Kidney (tissue), 14 donors: ENCODE data around the gene SBF2. TPM values are rescaled to one million over a fixed set of nuclear protein-coding genes. Genes with fewer than 3 reads are reported as not detected.

Experiments
- DNase-seq, 5 donors: peaks; one replicate each; pipeline ENCODE4 v3.0.0-alpha.2; 2013 to 2020
- FAIRE-seq: peaks from 2 replicates; lab custom pipeline; 2012; peaks lifted over from hg19 to GRCh38; lab: Jason Lieb, UNC
- H3K27ac ChIP-seq, 2 donors: one replicate each; pipeline ENCODE4 v1.7.0; 2013; ENCODE audit warnings: low read depth in 2 of 2, low read length in 2 of 2, inconsistent platforms in 1 of 2
- H3K27me3 ChIP-seq: one replicate; pipeline ENCODE4 v1.7.1; 2013; ENCODE audit warnings: low read length, inconsistent platforms; ENCODE audit not compliant: control insufficient read depth, insufficient read depth
- H3K36me3 ChIP-seq, 3 donors: one replicate each; pipeline versions ENCODE4 v1.7.0 to v1.7.1; 2013; ENCODE audit warnings: low read length in 3 of 3, control low read depth in 1 of 3, inconsistent platforms in 1 of 3; ENCODE audit not compliant: insufficient read depth in 3 of 3, control insufficient read depth in 2 of 3
- H3K4me1 ChIP-seq, 3 donors: one replicate each; pipeline versions ENCODE4 v1.7.0 to v1.7.1; 2013; ENCODE audit warnings: low read length in 3 of 3, inconsistent platforms in 1 of 3, low read depth in 1 of 3; ENCODE audit not compliant: control insufficient read depth in 2 of 3, insufficient read depth in 2 of 3
- H3K4me3 ChIP-seq, 3 donors: one replicate each; pipeline versions ENCODE4 v1.7.0 to v1.8.1; 2013; ENCODE audit warnings: low read length in 3 of 3, control low read depth in 1 of 3, inconsistent platforms in 1 of 3
- H3K9ac ChIP-seq, 3 donors: one replicate each; pipeline versions ENCODE4 v1.7.0 to v1.7.1; 2013; ENCODE audit warnings: low read length in 3 of 3, control low read depth in 1 of 3, inconsistent platforms in 1 of 3
- H3K9me3 ChIP-seq, 3 donors: one replicate each; pipeline versions ENCODE4 v1.7.0 to v1.7.1; 2013; ENCODE audit warnings: low read length in 3 of 3, control low read depth in 1 of 3, inconsistent platforms in 1 of 3; ENCODE audit not compliant: control insufficient read depth in 2 of 3, insufficient read depth in 1 of 3
- CTCF ChIP-seq: IDR thresholded peaks from 3 replicates; pipeline ENCODE4 v1.5.1; 2012; ENCODE audit warnings: mild to moderate bottlenecking, moderate library complexity, borderline replicate concordance; ENCODE audit not compliant: insufficient read depth; ENCODE audit errors: extremely low read depth
- intact Hi-C: fragments of 100-400 bp; cut with DNase I; formaldehyde crosslinking; loops from one replicate; pipeline ENCODE4 v1.11.1; 2022
- polyA plus RNA-seq: library from polyadenylated mRNA; stranded (reverse); fragments of 350-450 nt; fragmentation: Illumina TruSeq; extraction: RNeasy Lipid Tissue Mini Kit (QIAGEN cat#74804); gene quantifications from one replicate; pipeline ENCODE4 v1.2.3, GENCODE V29; 2014; ENCODE audit warnings: low read depth, low replicate concordance; ENCODE audit not compliant: insufficient read depth
- total RNA-seq: library from RNA; stranded (reverse); fragmentation: NEBNext Ultra II Directional; extraction: Animal tissue kit (Norgen Biotek cat#: 25700); gene quantifications from one replicate; pipeline ENCODE4 v1.2.1, GENCODE V29; 2021
- donor health status: control.
- donor health status: control.
- donor health status: control.
- donor health status: control.
- donor health status: control.
- donor health status: DM: yes; HTN: yes; CAD: no.
- donor health status: Normal renal cell carcinoma (clear cell type).

The SBF2 gene
- total and polyA plus RNA-seq, 2 donors from 2014 or later = 13.1 to 55.4 TPM

- Histone ChIP-seq H3K27me3 (no peaks in the 10 kb centered on the region), H3K4me3 (no peak overlapping the region), H3K9ac (no peak overlapping the region), H3K27ac (no peak overlapping the region), H3K9me3 (peaks cover 0 to 1% (median 0%) of the 10 kb centered on the region in 3 donors), H3K4me1 (no peaks in the 10 kb centered on the region), H3K36me3 (no peaks in the 10 kb centered on the region)
- DNase-seq = no peak
- FAIRE-seq = no peak
- no peak for TF ChIP-seq CTCF
- intact Hi-C loops = no loop called here
These were observed 146.8 kb downstream of the SBF2 start for GRCh38 chr11:10147195-10147594.

GRCh38 chr11:10144954-10145353 lies 149.1 kb downstream of the SBF2 start:
- no peaks in the 10 kb centered on the region for H3K27me3 ChIP-seq
- FAIRE-seq = no peak
- H3K27ac ChIP-seq = no peak overlapping the region
- TF ChIP-seq CTCF = no peak
- DNase-seq = peak in 1 of 5 donors; percentile 11
- H3K36me3 ChIP-seq = no peaks in the 10 kb centered on the region
- H3K9me3 ChIP-seq = peaks cover 0 to 1% (median 0%) of the 10 kb centered on the region in 3 donors
- H3K4me3 ChIP-seq = no peak overlapping the region
- no peaks in the 10 kb centered on the region for H3K4me1 ChIP-seq
- intact Hi-C loops = no loop called here
- no peak overlapping the region for H3K9ac ChIP-seq

GRCh38 chr11:10139656-10140055 lies 154.4 kb downstream of the SBF2 start:
- intact Hi-C loops = no loop called here
- FAIRE-seq = no peak
- H3K27ac ChIP-seq = no peak overlapping the region
- no peak for TF ChIP-seq CTCF
- no peak overlapping the region for H3K4me3 ChIP-seq
- no peaks in the 10 kb centered on the region for H3K27me3 ChIP-seq
- no peaks in the 10 kb centered on the region for H3K4me1 ChIP-seq
- no peaks in the 10 kb centered on the region for H3K9me3 ChIP-seq
- no peak overlapping the region for H3K9ac ChIP-seq
- DNase-seq = no peak
- H3K36me3 ChIP-seq = no peaks in the 10 kb centered on the region

- no peaks in the 10 kb centered on the region for H3K27me3 ChIP-seq
- H3K4me1 ChIP-seq = no peaks in the 10 kb centered on the region
- H3K4me3 ChIP-seq = no peak overlapping the region
- H3K9ac ChIP-seq = no peak overlapping the region
- intact Hi-C loops = no loop called here
- H3K27ac ChIP-seq = no peak overlapping the region
- no peak for FAIRE-seq
- no peak for DNase-seq
- no peaks in the 10 kb centered on the region for H3K9me3 ChIP-seq
- no peaks in the 10 kb centered on the region for H3K36me3 ChIP-seq
- no peak for TF ChIP-seq CTCF
These were observed 154.9 kb downstream of the SBF2 start for GRCh38 chr11:10139143-10139542.
